ENCODE results near the gene HEMGN. TPM values are rescaled to one million over a fixed set of nuclear protein-coding genes. Genes with fewer than 3 reads are reported as not detected.

The HEMGN gene
- polyA plus RNA-seq, 3 donors: 3.1 to 5.8 (median 3.5) TPM

DNA sequence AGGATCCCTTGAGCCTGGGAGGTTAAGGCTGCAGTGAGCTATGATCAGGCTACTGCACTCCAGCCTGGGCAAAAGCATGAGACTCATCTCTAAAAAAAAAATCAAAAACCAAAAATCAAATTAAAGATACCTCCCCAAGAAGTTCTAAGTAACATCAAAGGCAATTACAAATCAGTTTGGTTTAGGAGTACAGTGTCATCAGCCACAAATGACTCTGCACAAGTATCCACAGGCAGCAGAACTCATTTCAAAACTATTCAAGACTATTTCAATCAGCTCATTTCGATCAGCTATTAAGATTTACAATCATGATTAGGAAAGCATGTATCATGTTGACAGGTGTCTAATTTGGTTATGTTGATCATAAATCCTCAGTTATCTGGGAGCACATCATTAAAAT is 34.8 kb downstream of the HEMGN start:
- DNase-seq (ENCODE audit: low read depth in 3 of 3, low spot score in 2 of 3): no peak

DNA sequence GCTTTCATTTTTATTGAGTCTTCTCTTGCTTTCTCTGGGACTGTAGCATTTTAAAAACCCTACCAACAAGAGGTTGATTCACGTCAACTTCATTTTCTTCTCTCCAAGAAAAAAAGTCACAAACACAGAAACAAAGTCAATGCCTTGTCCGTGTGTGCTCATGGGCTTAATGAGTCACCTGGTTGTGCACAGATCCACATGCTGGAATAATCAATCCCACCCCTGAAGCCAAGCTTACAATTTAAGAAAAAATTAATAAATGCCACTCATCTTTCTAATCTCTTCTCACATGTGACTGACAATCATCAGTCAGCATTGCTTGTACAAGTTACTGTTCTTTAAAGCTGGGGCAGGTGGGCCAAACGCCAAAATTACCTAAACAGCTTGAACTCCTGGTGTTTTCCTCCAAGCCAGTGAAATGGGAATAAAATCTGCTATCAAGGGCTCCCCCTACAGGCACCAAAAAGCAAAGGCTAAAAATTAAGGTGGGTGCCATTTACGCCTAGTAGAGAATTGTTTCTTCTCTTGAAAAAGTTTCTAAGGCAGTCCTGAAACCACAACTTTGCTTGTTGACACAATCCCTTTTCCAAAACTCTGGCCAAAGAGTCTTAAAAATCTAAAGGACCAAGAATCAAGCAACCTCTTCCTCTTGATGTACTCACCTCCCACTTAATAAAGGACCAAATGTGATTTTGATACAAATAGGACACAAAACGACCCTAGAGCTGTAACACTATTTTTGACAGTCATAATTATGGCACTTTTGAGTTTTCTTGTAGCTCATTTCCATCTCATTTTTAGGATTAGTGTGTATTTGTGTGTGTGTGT is 37.0 kb downstream of the HEMGN start:
- DNase-seq (ENCODE audit: low read depth in 3 of 3, low spot score in 2 of 3): no peak

DNA sequence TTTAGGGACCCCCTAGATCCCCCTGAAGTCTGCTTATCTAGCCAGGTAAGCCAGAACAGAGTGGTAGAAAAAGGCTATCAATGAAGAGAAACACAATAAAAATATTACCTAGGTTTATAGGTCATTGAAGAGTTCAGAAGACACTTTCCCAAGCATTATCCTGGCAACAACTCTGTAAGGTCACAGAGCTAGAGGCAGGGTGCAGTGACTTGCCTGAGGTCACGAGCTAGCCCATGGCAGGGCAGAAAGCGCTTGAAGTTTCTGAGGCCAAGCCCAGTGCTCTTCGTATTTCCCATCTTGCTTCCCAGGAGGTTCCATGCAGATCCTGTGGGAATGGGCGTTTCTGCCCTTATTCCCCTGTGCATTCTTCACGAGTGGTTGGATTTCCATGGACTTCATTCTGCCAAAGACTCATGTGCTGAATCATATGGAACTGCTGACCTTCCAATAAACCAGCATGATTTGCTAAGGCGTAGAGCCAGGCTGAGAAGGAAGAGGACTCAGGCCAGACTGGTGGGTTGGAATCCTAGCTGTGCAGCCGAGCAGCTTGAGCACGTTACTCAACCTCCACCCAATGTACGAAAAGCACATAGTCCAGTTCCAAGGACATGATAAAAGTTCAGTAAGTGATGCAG is 37.8 kb downstream of the HEMGN start:
- DNase-seq (ENCODE audit: low read depth in 3 of 3, low spot score in 2 of 3): no peak

DNA sequence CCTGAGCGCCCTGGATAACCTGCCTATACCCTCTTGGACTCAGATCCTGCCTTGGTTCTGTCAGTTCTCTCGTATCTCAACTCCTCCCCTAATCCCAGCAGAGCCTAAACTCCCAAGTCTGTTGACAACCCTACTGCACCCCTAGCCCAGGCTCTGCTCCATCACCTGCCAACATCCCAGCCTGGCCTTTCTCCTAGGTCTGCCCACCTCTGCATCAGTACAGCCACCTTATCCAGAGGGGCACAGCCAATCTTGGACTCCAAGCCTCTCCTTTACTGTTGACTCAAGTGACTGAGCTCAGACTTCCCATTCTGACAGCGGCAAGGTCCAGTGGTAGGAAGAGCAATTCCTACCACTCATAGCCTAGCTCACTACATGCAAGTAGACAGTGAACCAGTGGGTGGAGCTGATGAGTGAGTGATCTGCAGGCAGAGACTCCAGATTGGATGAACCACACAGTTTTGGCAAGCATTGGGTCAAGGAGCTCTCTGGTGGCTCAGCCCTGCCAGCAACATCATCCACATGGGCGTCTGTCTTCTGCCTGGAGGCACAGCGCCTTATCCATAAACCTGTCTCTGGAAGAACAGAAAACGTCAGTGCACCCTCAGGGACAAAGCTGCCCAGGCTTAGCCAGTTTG is 42.2 kb downstream of the HEMGN start:
- DNase-seq (ENCODE audit: low read depth in 3 of 3, low spot score in 2 of 3): no peak

DNA sequence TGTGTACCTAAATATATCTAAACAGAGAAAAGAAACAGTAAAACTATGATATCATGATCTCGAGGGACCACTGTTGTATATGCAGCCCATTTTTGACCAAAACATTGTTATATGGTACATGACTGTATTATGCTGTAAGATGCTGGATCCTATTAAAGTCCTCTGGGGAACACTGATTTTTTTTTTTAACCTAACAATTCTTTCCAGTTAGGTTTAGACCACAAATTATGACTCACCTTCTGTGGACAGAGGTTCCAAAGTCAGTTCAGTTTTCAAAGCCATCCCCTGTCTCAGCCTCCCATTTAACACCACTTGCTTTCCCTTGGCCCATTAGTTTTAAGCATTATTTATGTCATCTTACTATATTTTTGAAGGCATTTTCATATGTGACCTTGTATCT is 42.8 kb downstream of the HEMGN start:
- DNase-seq (ENCODE audit: low read depth in 3 of 3, low spot score in 2 of 3): no peak

DNA sequence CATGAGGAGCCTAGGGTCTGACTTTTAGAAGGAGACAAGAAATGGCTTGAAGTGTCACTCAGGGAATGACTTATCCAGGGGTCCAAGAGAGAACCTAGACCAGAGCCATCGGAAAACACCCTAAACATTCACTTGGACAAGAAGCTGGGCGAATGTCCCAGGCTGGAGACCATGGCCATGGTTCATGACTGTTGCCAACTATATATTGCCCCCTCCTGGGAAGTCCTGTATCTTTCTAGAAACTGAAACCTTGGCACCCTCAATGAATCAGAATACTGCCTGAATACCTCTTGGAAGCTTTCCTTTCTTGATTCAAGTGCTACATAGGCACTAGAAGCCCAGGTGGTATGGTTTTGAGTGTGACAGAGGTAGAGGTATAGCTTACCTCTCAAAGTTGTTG is 45.6 kb downstream of the HEMGN start:
- no peak for DNase-seq (ENCODE audit: low read depth in 3 of 3, low spot score in 2 of 3)

DNA sequence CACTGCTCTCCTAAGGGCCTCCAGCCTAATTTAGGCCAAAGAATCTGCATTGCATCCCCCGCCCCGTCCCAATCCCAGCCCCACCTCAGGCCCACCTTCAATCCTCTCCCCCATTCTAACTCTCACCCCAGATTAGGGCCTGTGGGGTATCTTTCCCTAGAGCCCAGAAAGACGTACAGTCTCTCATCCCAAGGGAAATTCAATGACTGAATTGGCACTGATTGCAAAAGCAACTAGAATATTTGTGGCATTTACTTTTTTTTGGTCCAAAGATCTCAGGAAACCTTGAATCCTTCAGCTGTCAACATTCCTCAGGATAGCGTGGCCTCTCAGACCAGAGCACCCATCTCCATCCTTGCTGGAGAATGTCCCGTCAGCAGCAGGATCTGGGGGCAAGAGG is 46.2 kb downstream of the HEMGN start:
- DNase-seq (ENCODE audit: low read depth in 3 of 3, low spot score in 2 of 3): no peak

DNA sequence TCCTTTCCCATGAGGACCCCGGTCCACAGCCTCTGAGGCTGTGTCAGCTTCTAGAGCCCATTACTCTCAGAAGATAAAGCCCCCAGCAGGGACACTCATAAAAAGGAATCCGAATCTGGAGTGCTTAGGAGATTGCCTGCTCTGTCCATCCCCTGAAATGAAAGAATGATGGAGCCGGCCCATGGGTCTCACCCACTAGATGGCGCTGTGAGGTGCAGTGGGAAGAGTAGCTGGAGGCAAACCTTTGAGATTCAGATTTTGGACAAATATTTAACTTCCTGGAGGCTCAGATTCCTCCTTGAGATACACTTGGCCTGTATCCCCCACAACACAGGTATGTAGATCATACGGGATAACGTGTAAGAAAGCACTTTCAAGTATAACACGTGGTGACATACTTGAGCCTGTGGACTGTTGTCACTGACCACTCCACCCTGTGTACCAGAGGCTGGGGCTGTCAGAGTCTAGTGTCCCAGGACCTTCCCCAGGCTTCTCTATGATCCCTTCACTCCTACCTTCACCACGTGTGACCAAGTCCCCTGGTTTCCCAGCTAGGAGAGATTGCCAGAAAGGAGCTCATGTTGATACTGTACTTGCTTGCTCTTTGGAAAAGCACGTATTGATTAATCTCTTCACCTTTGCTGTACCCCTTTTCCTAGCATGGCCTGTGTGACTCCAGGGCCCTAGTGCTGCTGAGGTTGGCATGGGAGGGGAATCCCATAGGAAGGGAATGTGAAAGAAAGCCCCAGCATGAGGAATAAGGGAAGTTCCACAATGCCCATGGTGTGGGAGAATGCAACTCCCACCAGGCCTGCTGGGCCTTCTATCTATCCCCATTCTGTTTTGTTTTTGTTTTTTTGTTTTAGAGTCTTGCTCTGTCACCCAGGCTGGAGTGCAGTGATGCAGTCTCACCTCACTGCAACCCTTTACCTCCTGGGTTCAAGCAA is 47.8 kb downstream of the HEMGN start:
- DNase-seq (ENCODE audit: low read depth in 3 of 3, low spot score in 2 of 3): no peak

DNA sequence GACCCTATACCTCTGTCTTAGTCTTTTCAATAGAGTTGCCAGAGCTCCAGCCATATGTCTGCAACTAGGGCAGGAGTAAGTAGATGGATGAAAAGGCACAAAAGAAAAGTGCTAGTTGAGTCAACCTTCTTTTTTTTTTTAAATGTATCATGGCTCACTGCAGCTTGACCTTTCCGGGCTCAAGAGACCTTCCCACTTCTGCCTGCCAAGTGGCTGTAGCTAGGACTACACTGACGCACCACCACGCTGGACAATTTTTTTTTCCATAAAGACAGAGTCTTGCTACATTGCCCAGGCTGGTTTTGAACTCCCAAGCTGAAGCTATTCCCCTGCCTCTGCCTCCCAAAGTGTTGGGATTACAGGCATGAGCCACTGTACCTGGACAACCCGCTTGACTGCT is 57.6 kb downstream of the HEMGN start:
- DNase-seq (ENCODE audit: low read depth in 3 of 3, low spot score in 2 of 3): no peak

Other genes starting within 250 kb of the HEMGN start
- gene XPA, start 240.8 kb downstream of the HEMGN start, polyA plus RNA-seq (ENCODE audit: insufficient read length in 3 of 3): 10 to 100 TPM; 35.0 to 39.2 (median 38.7) TPM
- under 1 TPM in 1 of 3 donors, not detected in 2; 0.04 TPM for gene FOXE1, start 84.9 kb downstream of the HEMGN start, polyA plus RNA-seq (ENCODE audit: insufficient read length in 3 of 3)
- 10 to 100 TPM; 21.5 to 24.7 (median 22.6) TPM for gene TRMO, start 15.7 kb downstream of the HEMGN start, polyA plus RNA-seq (ENCODE audit: insufficient read length in 3 of 3)
- 100 to 1,000 TPM; 255 to 309 (median 268) TPM for gene ANP32B, start 45.2 kb upstream of the HEMGN start, polyA plus RNA-seq (ENCODE audit: insufficient read length in 3 of 3)
- gene NANS, start 118.6 kb upstream of the HEMGN start, polyA plus RNA-seq (ENCODE audit: insufficient read length in 3 of 3): 10 to 100 TPM; 37.8 to 44.7 (median 40.8) TPM
- gene TRIM14, start 181.1 kb upstream of the HEMGN start, polyA plus RNA-seq (ENCODE audit: insufficient read length in 3 of 3): 1 to 10 TPM; 4.9 to 5.8 (median 5.2) TPM